HPDE6-E6E7 (cell line): Measurements from ENCODE around the gene PRRT3.
"Not testable (repeated sequence)": the region's sequence is repeated elsewhere in the genome, so short reads cannot be mapped to it uniquely, and the experiment has no call there.

ENCODE experiments used
- DNase-seq: peaks from one replicate; pipeline ENCODE4 v3.0.0; 2011; ENCODE audit warnings: missing footprints; ENCODE audit errors: extremely low spot score

Gene PRRT3

GRCh38 chr3:9947025-9947995, 4.9 kb downstream of the PRRT3 start:
- no peak for DNase-seq

- DNase-seq: no peak
Measured at GRCh38 chr3:9946112-9947024, 5.8 kb downstream of the PRRT3 start.

GRCh38 chr3:9945358-9945757, 6.8 kb downstream of the PRRT3 start:
- no peak for DNase-seq

- DNase-seq: no peak
Measured at GRCh38 chr3:9944271-9944670, 7.9 kb downstream of the PRRT3 start.

GRCh38 chr3:9942934-9943690, 9.1 kb downstream of the PRRT3 start:
- DNase-seq: no peak

GRCh38 chr3:9942164-9942563, 10.0 kb downstream of the PRRT3 start:
- DNase-seq: no peak

- DNase-seq: no peak
Measured at GRCh38 chr3:9940746-9941145, 11.5 kb downstream of the PRRT3 start.

- not testable (repeated sequence) for DNase-seq
Measured at GRCh38 chr3:9939906-9940305, 12.3 kb downstream of the PRRT3 start.

GRCh38 chr3:9938966-9939365, 13.2 kb downstream of the PRRT3 start:
- DNase-seq: no peak

GRCh38 chr3:9937486-9938238, 14.5 kb downstream of the PRRT3 start:
- no peak for DNase-seq

GRCh38 chr3:9935966-9936510, 16.2 kb downstream of the PRRT3 start:
- no peak for DNase-seq

- DNase-seq: no peak
Measured at GRCh38 chr3:9934993-9935392, 17.2 kb downstream of the PRRT3 start.

- no peak for DNase-seq
Measured at GRCh38 chr3:9934235-9934621, 18.0 kb downstream of the PRRT3 start.

GRCh38 chr3:9933561-9934234, 18.5 kb downstream of the PRRT3 start, which contains the start of gene CRELD1:
TSS of gene CRELD1 (plus strand) at chr3:9933834. CDS start at chr3:9934439, 605 bp downstream.
- DNase-seq: no peak

- DNase-seq: no peak
Measured at GRCh38 chr3:9932843-9933560, 19.2 kb downstream of the PRRT3 start.

- no peak for DNase-seq
Measured at GRCh38 chr3:9932535-9932842, 19.7 kb downstream of the PRRT3 start.

- DNase-seq: no peak
Measured at GRCh38 chr3:9930804-9931418, 21.3 kb downstream of the PRRT3 start.

GRCh38 chr3:9928158-9928557, 24.1 kb downstream of the PRRT3 start:
- no peak for DNase-seq
